HepG2 (cell line): ENCODE measurements around the gene LEMD1. TPM values are rescaled to one million over a fixed set of nuclear protein-coding genes. Genes with fewer than 3 reads are reported as not detected.

ENCODE experiments used
- ATAC-seq: fragments of 200-7000 bp; cut with Tn5 transposase; 3 replicates; pipeline ENCODE4 v1.9.1; 2020; ENCODE audit warnings: mild to moderate bottlenecking, moderate library complexity
- BruUV-seq: library from RNA; stranded (reverse); fragments of 400-500 nt; replicated peaks from 2 replicates; lab custom pipeline; 2021; lab: Mats Ljungman, UMichigan
- CTCF ChIA-PET: fragments of 300-600 bp; formaldehyde crosslinking; extraction: SDS; loops from one replicate; lab custom pipeline; 2021; ENCODE audit warnings: low total read pairs, inconsistent platforms, low intra/inter-chr PET ratio; lab: Yijun Ruan, JAX
- POLR2A ChIA-PET: fragments of 350-600 bp; sonication (Branson Sonifier 250); formaldehyde crosslinking; loops from one replicate; lab custom pipeline; 2020; ENCODE audit warnings: antibody characterized with exemption, inconsistent platforms; lab: Yijun Ruan, JAX
- DNase-seq: peaks from one replicate; pipeline ENCODE4 v3.0.0-alpha.2; 2015; ENCODE audit warnings: low spot score
- FAIRE-seq: peaks from 3 replicates; lab custom pipeline; 2011; peaks lifted over from hg19 to GRCh38; lab: Jason Lieb, UNC
- H2AFZ ChIP-seq: one replicate; pipeline ENCODE4 v1.6.1; 2011; ENCODE audit warnings: low read length, inconsistent platforms
- H3K27ac ChIP-seq: fragments of 300-600 bp; 3 replicates; pipeline ENCODE4 v1.8.0; 2011; ENCODE audit warnings: mixed run types, mild to moderate bottlenecking, mixed read lengths, low read length, inconsistent platforms; ENCODE audit not compliant: insufficient read depth; ENCODE audit errors: extremely low read length
- H3K27me3 ChIP-seq, 2 experiments: fragments of 200-600 bp in 1 of 2; 2 replicates in 1 of 2; 3 replicates in 1 of 2; pipeline versions ENCODE4 v1.6.0 to v1.8.0; 2011; ENCODE audit warnings: low read length in 2 of 2, mild to moderate bottlenecking in 2 of 2, moderate library complexity in 2 of 2, inconsistent platforms in 1 of 2; ENCODE audit not compliant: insufficient read depth in 2 of 2, control insufficient read depth in 1 of 2
- H3K36me3 ChIP-seq, 2 experiments: fragments of 200-600 bp in 1 of 2; replicated peaks in 1 of 2; 2 replicates in 1 of 2; 3 replicates in 1 of 2; pipeline versions ENCODE4 v1.5.1 to v1.8.0; 2011; ENCODE audit warnings: low read length in 2 of 2, inconsistent platforms in 1 of 2; ENCODE audit not compliant: insufficient read depth in 2 of 2, control insufficient read depth in 1 of 2
- H3K4me1 ChIP-seq: 2 replicates; pipeline ENCODE4 v1.5.1; 2012; ENCODE audit warnings: low read length, inconsistent platforms; ENCODE audit not compliant: insufficient read depth
- H3K4me2 ChIP-seq: 2 replicates; pipeline ENCODE4 v1.6.0; 2011; ENCODE audit warnings: low read depth, low read length, inconsistent platforms
- H3K4me3 ChIP-seq, 3 experiments: fragments of 200-600 bp in 1 of 3; sonication (generic), shearing (Covaris generic) in 1 of 3; replicated peaks in 1 of 3; 2 replicates each; pipeline ENCODE4 v1.5.1; 2011 to 2016; ENCODE audit warnings: low read length in 3 of 3, inconsistent platforms in 2 of 3, low read depth in 2 of 3, mild to moderate bottlenecking in 2 of 3, control low read depth in 1 of 3, mixed read lengths in 1 of 3; ENCODE audit not compliant: insufficient read depth in 1 of 3
- H3K79me2 ChIP-seq: one replicate; pipeline ENCODE4 v1.6.1; 2011; ENCODE audit warnings: low read length, inconsistent platforms; ENCODE audit not compliant: insufficient read depth
- H3K9ac ChIP-seq: 2 replicates; pipeline ENCODE4 v1.6.0; 2011; ENCODE audit warnings: mild to moderate bottlenecking, low read depth, low read length, inconsistent platforms; ENCODE audit not compliant: insufficient read depth
- H3K9me3 ChIP-seq: 2 replicates; pipeline ENCODE4 v1.5.1; 2012; ENCODE audit warnings: mild to moderate bottlenecking, low read length
- H4K20me1 ChIP-seq: 2 replicates; pipeline ENCODE4 v1.6.0; 2011; ENCODE audit warnings: inconsistent platforms, mild to moderate bottlenecking, low read length, moderate library complexity; ENCODE audit not compliant: insufficient read depth
- ADNP ChIP-seq: sonication (generic); formaldehyde crosslinking; IDR thresholded peaks from 2 replicates; pipeline ENCODE4 v1.4.0; 2020; ENCODE audit warnings: missing genetic modification reagents
- HNF4A ChIP-seq: sonication (generic); formaldehyde crosslinking; IDR thresholded peaks from 2 replicates; pipeline ENCODE4 v1.4.0; 2020; ENCODE audit warnings: missing genetic modification reagents
- MAX ChIP-seq: IDR thresholded peaks from 2 replicates; pipeline ENCODE4 v1.6.1; 2012; ENCODE audit warnings: inconsistent platforms
- MYC ChIP-seq: sonication (generic); formaldehyde crosslinking; IDR thresholded peaks from 2 replicates; pipeline ENCODE4 v1.9.0; 2021; ENCODE audit warnings: missing genetic modification reagents, borderline replicate concordance
- ZNF629 ChIP-seq: sonication (generic); formaldehyde crosslinking; conservative IDR thresholded peaks from 2 replicates; pipeline ENCODE4 v1.5.0; 2020; ENCODE audit warnings: missing genetic modification reagents
- ZNF672 ChIP-seq: sonication (generic); formaldehyde crosslinking; IDR thresholded peaks from 2 replicates; pipeline ENCODE4 v1.8.1; 2022; ENCODE audit warnings: missing genetic modification reagents
- WGBS: methylation state at CpG from one replicate; pipeline ENCODE4 v1.1.6; 2017; ENCODE audit warnings: low lambda C conversion rate; 5-methylcytosine and 5-hydroxymethylcytosine counted together
- in situ Hi-C: cut with HindIII; loops from 2 replicates; pipeline ENCODE4 v1.10.0; 2017; ENCODE audit warnings: low pct_unique_long_range_greater_than_20kb; ENCODE audit not compliant: extremely low pct_ligation_motif_present
- intact Hi-C: fragments of 100-400 bp; cut with micrococcal nuclease; formaldehyde crosslinking; loops from one replicate; pipeline ENCODE4 v1.10.0; 2022; ENCODE audit not compliant: unreplicated experiment
- polyA plus RNA-seq, 8 experiments: library from polyadenylated mRNA; depleted of rRNA in 3 of 8; stranded (reverse) in 7 of 8; unstranded in 1 of 8; fragments of >200 nt; fragmentation: Illumina TruSeq in 4 of 8; extraction: Trizol in 4 of 8; gene quantifications; 2 replicates each; pipeline versions ENCODE4 v1.2.1 to v1.2.3, GENCODE V29; 2011 to 2016; ENCODE audit warnings: low read depth in 4 of 8, missing spikeins in 1 of 8, mixed read lengths in 1 of 8; ENCODE audit not compliant: insufficient read depth in 1 of 8
- total RNA-seq, 5 experiments: library from RNA; depleted of rRNA; stranded (reverse); fragments of >200 nt; fragmentation: Illumina TruSeq; extraction: Trizol; gene quantifications; 2 replicates each; pipeline ENCODE4 v1.2.3, GENCODE V29; 2016; ENCODE audit warnings: low read depth in 1 of 5

The LEMD1 gene
- total and polyA plus RNA-seq, 2 of the 13 experiments (the other 11 are each of a cell fraction or from before 2014, with no cell fraction given), result 1.4 to 2.3 TPM

GRCh38 chr1:205391386-205391785 is 30.5 kb downstream of the LEMD1 start:
- CTCF ChIA-PET, result no interaction called here
- H3K79me2 ChIP-seq, result no peaks in the 10 kb centered on the region
- H2AFZ ChIP-seq, result no peak overlapping the region
- no peak overlapping the region for H3K4me3 ChIP-seq
- DNase-seq (peak; percentile 7), FAIRE-seq (no peak), ATAC-seq (peak; percentile 66)
- in situ Hi-C loops (no loop called here), intact Hi-C loops (no loop called here)
- POLR2A ChIA-PET, result no interaction called here
- TF ChIP-seq ZNF672 (CRISPR knock-in tag), result no peak
- peak; percentile 23; the same call in 1 of the 2 replicates for TF ChIP-seq MAX
- peak; percentile 61 for TF ChIP-seq HNF4A (CRISPR knock-in tag)
- peak; percentile 45; the same call in 1 of the 2 replicates for TF ChIP-seq MYC
- no peaks in the 10 kb centered on the region for H3K9me3 ChIP-seq
- H3K27me3 ChIP-seq, result no peaks in the 10 kb centered on the region
- WGBS, result 0% methylated on average over 5 of the region's 7 CpGs
- no peak overlapping the region for H3K4me2 ChIP-seq
- H3K4me1 ChIP-seq, result peaks cover 17% of the 10 kb centered on the region
- BruUV-seq, result no TSS peak
- H3K36me3 ChIP-seq, result no peaks in the 10 kb centered on the region
- H4K20me1 ChIP-seq, result no peaks in the 10 kb centered on the region
- H3K27ac ChIP-seq, result no peak overlapping the region
- H3K9ac ChIP-seq, result no peak overlapping the region

GRCh38 chr1:205387845-205388244 is 34.0 kb downstream of the LEMD1 start:
- ChIA-PET POLR2A (no interaction called here), CTCF (no interaction called here)
- intact Hi-C loops (no loop called here), in situ Hi-C loops (no loop called here)
- no peak overlapping the region for H3K9ac ChIP-seq
- BruUV-seq, result no TSS peak
- no peak overlapping the region for H3K4me3 ChIP-seq
- no peak overlapping the region for H2AFZ ChIP-seq
- TF ChIP-seq ADNP (CRISPR knock-in tag) (no peak), ZNF629 (CRISPR knock-in tag) (peak; percentile 81)
- ATAC-seq (no peak), DNase-seq (no peak), FAIRE-seq (no peak)
- H3K4me1 ChIP-seq, result peaks cover 20% of the 10 kb centered on the region
- peaks cover 0 to 16% of the 10 kb centered on the region in 2 experiments; a peak in 2 of 5 replicates for H3K27me3 ChIP-seq
- no peak overlapping the region for H3K4me2 ChIP-seq
- no peak overlapping the region for H3K27ac ChIP-seq
- H3K9me3 ChIP-seq, result no peaks in the 10 kb centered on the region
- H3K36me3 ChIP-seq, result no peaks in the 10 kb centered on the region
- WGBS, result 36% methylated on average over 2 of the region's 2 CpGs
- no peaks in the 10 kb centered on the region for H3K79me2 ChIP-seq
- H4K20me1 ChIP-seq, result no peaks in the 10 kb centered on the region
